Stromal cell of bone marrow (primary cell): ENCODE measurements around the gene CFB.
"Not testable (repeated sequence)": the region's sequence is repeated elsewhere in the genome, so short reads cannot be mapped to it uniquely, and the experiment has no call there.

Experiments used
- DNase-seq: peaks from one replicate; pipeline ENCODE4 v3.0.0-alpha.2; 2012; ENCODE audit warnings: low read depth

Gene CFB

GRCh38 chr6:31911826-31912585 is 33.9 kb upstream of the CFB start:
- DNase-seq, result no peak

- DNase-seq, result no peak
These were observed 30.5 kb upstream of the CFB start for GRCh38 chr6:31915351-31915750.

GRCh38 chr6:31915756-31916155 is 30.1 kb upstream of the CFB start:
- DNase-seq, result no peak

GRCh38 chr6:31918069-31918720 is 27.7 kb upstream of the CFB start:
- DNase-seq, result no peak

GRCh38 chr6:31919624-31920303 is 26.1 kb upstream of the CFB start:
- DNase-seq, result no peak

- DNase-seq, result no peak
These were observed 25.1 kb upstream of the CFB start for GRCh38 chr6:31920811-31921210.

GRCh38 chr6:31922942-31923341 is 23.0 kb upstream of the CFB start:
- DNase-seq, result no peak

- DNase-seq, result no peak
These were observed 18.5 kb upstream of the CFB start, which contains the start of gene C2 for GRCh38 chr6:31927242-31927862. Gene C2 (plus strand): TSS chr6:31927717. CDS start chr6:31927753, 36 bp downstream.

- DNase-seq, result no peak
These were observed 17.8 kb upstream of the CFB start for GRCh38 chr6:31927863-31928671.

GRCh38 chr6:31928672-31928939 is 17.3 kb upstream of the CFB start:
- no peak for DNase-seq

- no peak for DNase-seq
These were observed 14.9 kb upstream of the CFB start for GRCh38 chr6:31930962-31931361.

GRCh38 chr6:31932137-31932536 is 13.8 kb upstream of the CFB start:
- not testable (repeated sequence) for DNase-seq

GRCh38 chr6:31933537-31933936 is 12.4 kb upstream of the CFB start:
- no peak for DNase-seq

- no peak for DNase-seq
These were observed 10.9 kb upstream of the CFB start for GRCh38 chr6:31935021-31935420.

- no peak for DNase-seq
These were observed 10.1 kb upstream of the CFB start for GRCh38 chr6:31935823-31936222.

- DNase-seq, result no peak
These were observed 5.6 kb upstream of the CFB start for GRCh38 chr6:31940256-31940664.

GRCh38 chr6:31943742-31944141 is 2.2 kb upstream of the CFB start:
- no peak for DNase-seq

- DNase-seq, result no peak
These were observed 765 bp upstream of the CFB start for GRCh38 chr6:31945154-31945506.

GRCh38 chr6:31946370-31946885 is 533 bp downstream of the CFB start:
- DNase-seq, result no peak

- no peak for DNase-seq
These were observed 1.3 kb downstream of the CFB start for GRCh38 chr6:31947070-31947675.

- DNase-seq, result no peak
These were observed 2.0 kb downstream of the CFB start for GRCh38 chr6:31947864-31948263.
